GM18511 (cell line): ENCODE data around the gene PHF2.
A peak's percentile ranks its signal among the peaks of the same experiment; 100 is the strongest.

Experiments
- ATAC-seq: cut with Tn5 transposase; IDR thresholded peaks from one replicate; pipeline ENCODE4 v1.9.1; 2021; ENCODE audit warnings: mild to moderate bottlenecking, moderate library complexity; ENCODE audit not compliant: unreplicated experiment

Gene PHF2

GRCh38 chr9:93576258-93577077 is at the start of gene PHF2:
Gene PHF2 (plus strand): TSS chr9:93576584. CDS start chr9:93576774, 190 bp downstream.
- peak; percentile 50 for ATAC-seq

- no peak for ATAC-seq
Measured at GRCh38 chr9:93531374-93531773, 45.0 kb upstream of the PHF2 start.

GRCh38 chr9:93532141-93532540 is 44.2 kb upstream of the PHF2 start:
- ATAC-seq, result no peak

- ATAC-seq, result no peak
Measured at GRCh38 chr9:93533863-93534262, 42.5 kb upstream of the PHF2 start.

- ATAC-seq, result no peak
Measured at GRCh38 chr9:93536167-93536566, 40.2 kb upstream of the PHF2 start.

GRCh38 chr9:93536874-93537273 is 39.5 kb upstream of the PHF2 start:
- no peak for ATAC-seq

- ATAC-seq, result no peak
Measured at GRCh38 chr9:93540305-93540704, 36.1 kb upstream of the PHF2 start.

GRCh38 chr9:93541005-93541404 is 35.4 kb upstream of the PHF2 start:
- ATAC-seq, result no peak

GRCh38 chr9:93541581-93542349 is 34.6 kb upstream of the PHF2 start:
- ATAC-seq, result no peak

- no peak for ATAC-seq
Measured at GRCh38 chr9:93543117-93543516, 33.3 kb upstream of the PHF2 start.

GRCh38 chr9:93546356-93546755 is 30.0 kb upstream of the PHF2 start:
- ATAC-seq, result no peak

- ATAC-seq, result no peak
Measured at GRCh38 chr9:93549611-93550010, 26.8 kb upstream of the PHF2 start.

GRCh38 chr9:93552923-93553322 is 23.5 kb upstream of the PHF2 start:
- ATAC-seq, result no peak

GRCh38 chr9:93555370-93555769 is 21.0 kb upstream of the PHF2 start:
- no peak for ATAC-seq

- ATAC-seq, result no peak
Measured at GRCh38 chr9:93557366-93558137, 18.8 kb upstream of the PHF2 start.

GRCh38 chr9:93558503-93558902 is 17.9 kb upstream of the PHF2 start:
- no peak for ATAC-seq

GRCh38 chr9:93560991-93561390 is 15.4 kb upstream of the PHF2 start:
- no peak for ATAC-seq

- ATAC-seq, result no peak
Measured at GRCh38 chr9:93562157-93562556, 14.2 kb upstream of the PHF2 start.

GRCh38 chr9:93565089-93565488 is 11.3 kb upstream of the PHF2 start:
- ATAC-seq, result no peak

- peak; percentile 90 for ATAC-seq
Measured at GRCh38 chr9:93566408-93567270, 9.7 kb upstream of the PHF2 start.
